Brain microvascular endothelial cell (primary cell): ENCODE data around the gene CDK12.

Experiments used
- DNase-seq: peaks from one replicate; pipeline ENCODE4 v3.0.0-alpha.2; 2020
- H3K27ac ChIP-seq: fragments of 250-450 bp; sonication (Bioruptor Pico); 2 replicates; pipeline ENCODE4 v1.5.1; 2020; ENCODE audit warnings: mild to moderate bottlenecking, moderate library complexity
- H3K27me3 ChIP-seq: fragments of 250-450 bp; sonication (Bioruptor Pico); replicated peaks from 2 replicates; pipeline ENCODE4 v1.5.1; 2020; ENCODE audit warnings: mild to moderate bottlenecking
- H3K36me3 ChIP-seq: fragments of 250-450 bp; sonication (Bioruptor Pico); replicated peaks from 2 replicates; pipeline ENCODE4 v1.5.1; 2020; ENCODE audit warnings: mild to moderate bottlenecking
- H3K4me3 ChIP-seq: 2 replicates; pipeline ENCODE4 v1.5.1; 2011; ENCODE audit warnings: low read depth, mild to moderate bottlenecking, control low read depth, low read length, moderate library complexity
- CTCF ChIP-seq: IDR thresholded peaks from 2 replicates; pipeline ENCODE4 v1.5.1; 2011; ENCODE audit warnings: low read depth, mild to moderate bottlenecking, moderate library complexity, low read length, control low read depth, inconsistent platforms; ENCODE audit errors: missing control alignments
- in situ Hi-C: cut with HindIII; loops from 2 replicates; pipeline ENCODE4 v1.10.0; 2017; ENCODE audit warnings: low sequenced_read_pairs, low pct_ligation_motif_present

Gene CDK12

GRCh38 chr17:39548494-39549225 lies 87.4 kb downstream of the CDK12 start:
- no peaks in the 10 kb centered on the region for H3K27me3 ChIP-seq
- H3K4me3 ChIP-seq: no peak overlapping the region
- no peak for TF ChIP-seq CTCF
- H3K36me3 ChIP-seq: peaks cover 3% of the 10 kb centered on the region
- H3K27ac ChIP-seq: no peak overlapping the region
- no peak for DNase-seq
- in situ Hi-C loops: no loop called here

- in situ Hi-C loops: no loop called here
- Histone ChIP-seq H3K27ac (no peak overlapping the region), H3K4me3 (no peak overlapping the region), H3K36me3 (peaks cover 3% of the 10 kb centered on the region), H3K27me3 (no peaks in the 10 kb centered on the region)
- DNase-seq: no peak
- no peak for TF ChIP-seq CTCF
Measured at GRCh38 chr17:39549747-39550573, 88.7 kb downstream of the CDK12 start.

GRCh38 chr17:39551879-39552278 lies 90.6 kb downstream of the CDK12 start:
- in situ Hi-C loops: no loop called here
- H3K4me3 ChIP-seq: no peak overlapping the region
- H3K27me3 ChIP-seq: no peaks in the 10 kb centered on the region
- peaks cover 11% of the 10 kb centered on the region for H3K36me3 ChIP-seq
- TF ChIP-seq CTCF: no peak
- DNase-seq: peak; percentile 27
- no peak overlapping the region for H3K27ac ChIP-seq

- Histone ChIP-seq H3K27ac (no peak overlapping the region), H3K36me3 (peaks cover 19% of the 10 kb centered on the region), H3K27me3 (no peaks in the 10 kb centered on the region), H3K4me3 (no peak overlapping the region)
- in situ Hi-C loops: no loop called here
- peak; percentile 62 for DNase-seq
- TF ChIP-seq CTCF: no peak
Measured at GRCh38 chr17:39553341-39553945, 92.2 kb downstream of the CDK12 start.

- TF ChIP-seq CTCF: no peak
- DNase-seq: no peak
- Histone ChIP-seq H3K27me3 (no peaks in the 10 kb centered on the region), H3K36me3 (peaks cover 19% of the 10 kb centered on the region), H3K27ac (no peak overlapping the region), H3K4me3 (no peak overlapping the region)
- in situ Hi-C loops: no loop called here
Measured at GRCh38 chr17:39555368-39555767, 94.1 kb downstream of the CDK12 start.
